Measurements from ENCODE around the gene VPS39.
"Not testable (repeated sequence)": the region's sequence is repeated elsewhere in the genome, so short reads cannot be mapped to it uniquely, and the experiment has no call there.

VPS39 gene, protein sequence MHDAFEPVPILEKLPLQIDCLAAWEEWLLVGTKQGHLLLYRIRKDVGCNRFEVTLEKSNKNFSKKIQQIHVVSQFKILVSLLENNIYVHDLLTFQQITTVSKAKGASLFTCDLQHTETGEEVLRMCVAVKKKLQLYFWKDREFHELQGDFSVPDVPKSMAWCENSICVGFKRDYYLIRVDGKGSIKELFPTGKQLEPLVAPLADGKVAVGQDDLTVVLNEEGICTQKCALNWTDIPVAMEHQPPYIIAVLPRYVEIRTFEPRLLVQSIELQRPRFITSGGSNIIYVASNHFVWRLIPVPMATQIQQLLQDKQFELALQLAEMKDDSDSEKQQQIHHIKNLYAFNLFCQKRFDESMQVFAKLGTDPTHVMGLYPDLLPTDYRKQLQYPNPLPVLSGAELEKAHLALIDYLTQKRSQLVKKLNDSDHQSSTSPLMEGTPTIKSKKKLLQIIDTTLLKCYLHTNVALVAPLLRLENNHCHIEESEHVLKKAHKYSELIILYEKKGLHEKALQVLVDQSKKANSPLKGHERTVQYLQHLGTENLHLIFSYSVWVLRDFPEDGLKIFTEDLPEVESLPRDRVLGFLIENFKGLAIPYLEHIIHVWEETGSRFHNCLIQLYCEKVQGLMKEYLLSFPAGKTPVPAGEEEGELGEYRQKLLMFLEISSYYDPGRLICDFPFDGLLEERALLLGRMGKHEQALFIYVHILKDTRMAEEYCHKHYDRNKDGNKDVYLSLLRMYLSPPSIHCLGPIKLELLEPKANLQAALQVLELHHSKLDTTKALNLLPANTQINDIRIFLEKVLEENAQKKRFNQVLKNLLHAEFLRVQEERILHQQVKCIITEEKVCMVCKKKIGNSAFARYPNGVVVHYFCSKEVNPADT

DNA sequence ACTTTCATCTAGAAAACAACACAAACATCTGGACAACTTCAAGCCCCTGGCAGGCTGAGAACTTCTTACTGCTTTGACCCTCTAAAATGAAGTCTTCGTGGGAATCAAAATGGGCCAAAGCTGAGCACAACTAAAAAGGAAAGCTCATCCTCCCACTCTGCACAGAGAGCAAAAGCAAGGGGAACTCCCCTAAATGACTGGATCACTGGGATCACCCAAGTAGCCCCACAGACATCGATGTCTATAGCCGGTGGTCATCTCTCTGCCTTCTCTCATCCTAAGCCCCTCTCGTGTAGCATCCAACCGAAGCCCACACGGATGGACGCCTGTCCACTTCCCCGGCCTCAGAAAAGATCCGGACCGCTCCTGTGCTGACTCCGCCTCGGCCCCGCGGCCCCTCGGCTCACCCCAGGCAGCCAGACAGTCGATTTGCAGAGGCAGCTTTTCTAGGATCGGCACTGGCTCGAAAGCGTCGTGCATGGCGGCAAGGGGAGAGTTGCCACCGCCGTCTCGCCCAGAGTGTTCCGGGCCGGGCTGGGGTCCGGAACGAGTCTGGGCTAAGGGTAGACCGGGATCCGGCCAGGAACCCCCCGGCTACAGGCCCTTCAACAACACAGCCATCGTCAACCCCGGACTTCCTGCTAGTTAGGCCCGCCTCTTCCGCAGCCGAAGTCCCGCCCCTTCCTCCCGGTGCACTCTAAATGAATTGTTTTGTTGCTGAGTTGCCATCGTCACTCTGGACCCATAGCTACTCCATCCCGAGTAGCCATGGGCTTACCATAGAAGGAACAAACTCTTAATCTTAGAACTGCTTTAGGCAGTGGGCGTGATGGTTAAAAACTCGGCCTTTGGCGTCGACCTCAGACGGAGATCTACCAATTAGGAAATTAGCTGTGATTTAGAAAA, at the start of gene VPS39:
Gene VPS39, minus strand, starts transcription at position 631 of the 906 bp plus-strand sequence. Its CDS starts 151 bp downstream, at position 480.
- peak; percentile 71 for DNase-seq

DNA sequence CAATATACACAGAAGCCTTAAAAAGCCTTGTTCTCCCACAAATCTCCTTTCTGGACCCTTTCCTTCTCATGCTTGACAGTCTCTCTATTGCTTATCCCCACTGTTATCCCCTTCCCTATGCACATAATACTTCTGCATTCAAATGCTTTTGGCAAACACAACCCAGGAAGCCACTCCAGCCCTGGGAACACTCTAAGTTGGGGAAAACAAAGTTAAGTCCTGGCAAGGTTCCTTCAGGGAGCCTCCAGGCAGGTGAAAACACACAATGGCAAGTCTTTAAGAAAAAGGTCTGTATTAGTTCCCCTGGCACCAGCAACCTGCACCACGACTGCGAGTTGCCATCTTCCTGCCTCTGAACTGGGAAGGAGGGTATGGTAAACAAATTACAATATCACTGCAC, 45.2 kb upstream of the VPS39 start:
- no peak for DNase-seq

DNA sequence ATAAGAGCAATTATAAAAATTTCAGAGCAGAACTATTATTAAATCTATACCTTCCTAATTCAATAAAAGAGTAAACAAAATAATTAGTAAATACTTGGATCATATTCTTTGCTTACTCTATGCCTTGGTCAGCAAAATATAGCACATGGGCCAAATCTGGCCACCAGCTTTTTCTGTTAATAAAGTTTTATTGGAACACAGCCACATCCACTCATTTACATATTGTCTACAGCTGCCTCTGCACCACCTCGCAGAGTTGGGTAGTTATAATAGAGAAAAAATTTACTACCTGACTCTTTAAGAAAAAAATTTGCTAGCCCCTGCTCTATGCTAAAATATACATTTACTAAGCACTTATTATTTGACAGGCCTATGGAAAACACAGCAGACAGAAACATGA, 32.7 kb upstream of the VPS39 start:
- DNase-seq = no peak

DNA sequence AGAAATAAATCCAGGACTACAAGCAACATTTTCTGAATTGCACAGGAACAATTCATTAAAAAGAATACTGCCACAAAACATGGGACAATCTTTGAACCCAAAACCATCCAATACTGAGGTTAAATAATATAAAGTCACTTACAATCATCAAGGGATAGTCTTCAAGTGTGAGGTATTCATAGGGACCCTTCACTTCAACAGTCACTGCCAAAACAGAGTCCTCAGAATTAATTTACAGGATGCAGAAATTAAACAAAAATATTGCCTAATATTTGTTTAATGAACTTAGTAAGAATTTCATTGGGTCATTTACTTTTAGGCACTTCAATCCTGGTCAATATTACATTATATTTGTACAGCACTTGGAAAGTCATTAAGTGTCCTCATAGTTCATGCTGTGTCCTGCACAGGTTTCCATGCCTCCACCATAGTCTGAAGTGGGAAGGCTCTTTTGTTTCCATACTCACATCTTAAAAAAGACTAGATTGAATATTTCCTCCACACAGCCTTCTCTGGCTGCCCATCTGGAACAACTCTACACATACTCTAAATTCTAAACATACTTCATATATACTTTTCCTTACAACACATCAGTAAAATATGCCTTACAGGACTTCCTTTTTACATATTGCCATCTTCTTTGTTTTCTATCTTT, 31.6 kb upstream of the VPS39 start:
- DNase-seq = no peak

DNA sequence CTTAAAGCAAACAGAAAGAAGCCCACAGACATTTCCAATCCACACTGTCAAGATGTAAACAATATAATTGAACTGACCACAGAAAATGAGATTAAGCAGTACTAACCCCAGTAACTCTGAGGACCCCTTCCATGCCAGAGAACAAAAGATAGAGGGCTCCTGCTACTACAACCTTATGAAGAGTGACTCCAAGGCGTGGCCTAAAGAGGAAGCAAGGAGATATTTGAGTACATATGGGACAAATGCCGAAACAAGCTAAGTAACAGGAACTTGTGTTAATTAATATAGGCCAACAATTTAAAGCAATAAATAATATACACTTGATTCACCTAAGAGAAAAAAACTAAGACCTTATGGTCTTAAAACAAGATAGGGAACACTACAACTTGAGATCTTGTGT, 25.0 kb upstream of the VPS39 start:
- no peak for DNase-seq

DNA sequence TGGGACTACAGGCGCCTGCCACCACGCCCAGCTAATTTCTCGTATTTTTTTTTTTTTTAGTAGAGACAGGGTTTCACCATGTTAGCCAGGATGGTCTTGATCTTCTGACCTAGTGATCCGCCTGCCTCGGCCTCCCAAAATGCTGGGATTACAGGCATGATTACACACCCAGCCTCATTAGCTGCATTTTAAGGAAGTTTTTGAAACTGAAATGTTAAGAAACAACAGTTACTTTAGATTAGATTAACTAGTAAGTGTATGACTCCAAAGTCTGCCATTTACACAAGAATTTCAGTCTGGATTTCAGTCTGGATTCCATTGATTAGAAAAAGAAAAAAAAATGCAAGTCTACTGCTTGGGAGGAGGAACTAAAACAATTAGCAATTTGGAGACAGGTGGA, 24.5 kb upstream of the VPS39 start:
- no peak for DNase-seq

DNA sequence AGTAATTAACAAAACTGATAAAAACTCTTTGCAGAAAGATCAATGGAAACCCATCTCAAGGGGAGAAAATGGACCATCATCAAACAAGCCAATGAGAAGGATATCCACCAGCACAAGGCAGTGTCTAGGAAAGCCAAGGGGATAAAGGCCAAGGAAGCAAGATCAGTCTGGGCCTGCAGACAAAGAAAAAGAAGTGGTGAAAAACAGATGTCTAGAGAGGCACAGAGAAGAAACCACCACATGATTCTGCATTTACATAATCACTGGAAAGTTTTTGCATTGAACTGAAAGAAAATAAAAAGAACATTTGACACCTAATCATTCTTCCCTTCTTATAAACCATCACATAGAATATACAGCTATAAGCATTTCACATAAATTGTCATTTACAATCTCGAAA, 23.0 kb upstream of the VPS39 start:
- no peak for DNase-seq

DNA sequence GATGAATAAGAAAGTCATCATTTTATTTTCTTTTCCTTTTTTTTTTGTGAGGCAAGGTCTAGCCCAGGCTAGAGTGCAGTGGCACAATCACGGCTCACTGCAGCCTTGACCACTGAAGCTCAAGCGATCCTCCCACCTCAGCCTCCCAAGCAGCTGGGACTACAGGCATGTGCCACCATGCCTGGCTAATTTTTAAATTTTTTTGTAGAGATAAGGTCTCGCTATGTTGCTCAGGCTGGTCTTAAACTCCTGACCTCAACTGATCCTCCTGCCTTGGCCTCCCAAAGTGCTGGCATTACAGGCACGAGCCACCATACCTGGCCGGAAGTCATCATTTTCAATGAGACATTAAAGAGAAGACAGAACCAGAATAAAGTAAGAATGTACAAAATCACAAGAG, 20.9 kb upstream of the VPS39 start:
- not testable (repeated sequence) for DNase-seq

DNA sequence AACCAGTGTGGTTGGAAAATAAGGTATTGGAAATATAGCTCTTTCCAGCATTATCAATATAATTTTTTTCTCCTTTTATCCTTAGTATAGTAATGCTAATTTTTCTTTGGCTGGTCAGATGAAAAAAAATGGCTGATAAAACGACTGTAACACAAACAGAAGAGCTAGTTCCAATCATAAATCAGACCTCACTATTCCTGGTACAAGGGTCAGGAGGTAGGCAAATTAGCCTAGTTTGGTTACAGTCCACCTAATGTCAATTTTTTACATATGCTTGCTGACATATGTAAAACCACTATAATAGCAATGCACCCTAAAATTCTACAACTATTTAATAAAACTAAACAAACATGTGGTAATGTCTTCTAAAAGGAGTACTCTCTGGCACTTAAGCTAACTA, 19.9 kb upstream of the VPS39 start:
- DNase-seq = no peak

DNA sequence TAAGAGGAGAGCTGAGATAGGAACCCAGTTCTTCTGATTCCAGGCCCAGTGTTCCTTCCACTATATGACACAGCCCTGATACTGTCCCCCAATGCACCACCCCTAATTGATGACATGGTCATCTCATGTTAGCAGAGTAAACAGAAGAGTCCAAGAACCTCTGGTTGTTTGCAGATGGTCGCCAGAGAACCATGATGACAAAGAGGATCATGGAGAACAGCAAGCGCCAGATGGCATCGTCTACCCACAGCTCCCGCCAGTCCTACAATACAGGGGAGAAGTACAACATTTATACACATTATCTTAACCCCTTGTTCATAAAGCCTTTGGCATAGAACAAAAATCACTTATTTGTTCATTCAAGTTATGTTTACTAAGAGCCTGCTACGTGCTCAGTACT, 18.5 kb upstream of the VPS39 start:
- DNase-seq = no peak

DNA sequence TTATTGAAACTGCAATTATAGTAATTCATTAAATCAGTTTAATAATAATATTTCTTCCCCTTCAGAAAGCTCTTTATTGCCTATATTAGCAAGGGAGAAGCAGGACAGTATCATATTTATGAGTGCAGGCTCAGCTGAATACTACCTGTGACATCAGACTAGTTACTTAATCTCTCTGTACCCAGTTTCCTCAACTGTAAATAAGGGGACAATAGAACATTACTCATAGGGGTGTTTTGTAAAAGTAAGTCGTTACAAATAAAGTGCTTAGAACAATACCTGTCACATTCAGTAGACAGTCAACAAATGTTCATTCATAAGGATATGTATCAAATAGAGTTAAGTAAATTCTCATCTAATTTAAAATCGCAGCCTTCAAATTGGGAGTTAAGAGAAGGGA, 12.1 kb upstream of the VPS39 start:
- DNase-seq = no peak

DNA sequence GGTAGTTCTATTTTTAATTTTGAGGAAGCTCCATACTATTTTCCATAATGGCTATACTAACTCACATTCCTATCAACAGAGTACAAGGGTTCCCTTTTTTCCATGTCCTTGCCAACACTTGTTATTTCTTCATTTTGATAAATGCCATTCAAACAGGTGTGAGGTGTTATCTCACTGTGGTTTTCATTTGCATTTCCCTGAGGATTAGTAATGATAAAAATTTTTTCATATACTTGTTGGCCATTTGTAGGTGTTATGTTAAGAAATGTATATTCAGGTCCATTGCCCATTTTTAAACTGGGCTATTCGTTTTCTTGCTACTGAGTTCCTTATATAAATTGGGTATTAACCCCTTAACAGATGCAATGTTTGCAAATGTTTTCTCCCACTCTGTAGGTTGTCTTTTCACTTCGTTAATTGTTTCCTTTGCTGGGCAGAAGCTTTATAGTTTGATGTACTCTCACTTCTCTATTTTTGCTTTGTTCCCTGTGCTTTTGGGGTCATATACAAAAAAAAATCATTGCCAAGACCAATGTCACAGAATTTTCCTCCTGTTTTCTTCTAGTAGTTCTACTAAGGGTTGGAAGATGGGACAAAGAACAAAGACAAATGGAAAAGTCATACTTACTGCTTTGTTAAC, 11.0 kb upstream of the VPS39 start:
- DNase-seq = no peak

DNA sequence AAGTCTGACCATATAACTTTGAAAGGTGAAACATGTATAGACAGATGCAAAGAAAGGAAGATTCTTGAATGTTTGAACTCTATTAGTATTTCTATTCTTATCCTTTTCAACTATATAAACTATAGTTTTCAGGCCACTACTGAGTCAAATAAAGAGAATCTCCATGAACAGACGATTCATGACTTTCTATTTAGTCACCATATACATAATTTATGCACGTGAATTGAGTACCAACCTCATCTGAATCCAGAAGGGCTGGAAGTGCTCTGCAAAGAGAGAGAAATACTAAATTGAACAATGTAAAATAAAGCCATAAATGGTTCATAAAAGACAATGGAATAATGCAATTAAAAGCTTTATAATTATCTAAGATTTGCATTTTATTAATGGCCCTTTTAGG, 9.5 kb upstream of the VPS39 start:
- DNase-seq = no peak

DNA sequence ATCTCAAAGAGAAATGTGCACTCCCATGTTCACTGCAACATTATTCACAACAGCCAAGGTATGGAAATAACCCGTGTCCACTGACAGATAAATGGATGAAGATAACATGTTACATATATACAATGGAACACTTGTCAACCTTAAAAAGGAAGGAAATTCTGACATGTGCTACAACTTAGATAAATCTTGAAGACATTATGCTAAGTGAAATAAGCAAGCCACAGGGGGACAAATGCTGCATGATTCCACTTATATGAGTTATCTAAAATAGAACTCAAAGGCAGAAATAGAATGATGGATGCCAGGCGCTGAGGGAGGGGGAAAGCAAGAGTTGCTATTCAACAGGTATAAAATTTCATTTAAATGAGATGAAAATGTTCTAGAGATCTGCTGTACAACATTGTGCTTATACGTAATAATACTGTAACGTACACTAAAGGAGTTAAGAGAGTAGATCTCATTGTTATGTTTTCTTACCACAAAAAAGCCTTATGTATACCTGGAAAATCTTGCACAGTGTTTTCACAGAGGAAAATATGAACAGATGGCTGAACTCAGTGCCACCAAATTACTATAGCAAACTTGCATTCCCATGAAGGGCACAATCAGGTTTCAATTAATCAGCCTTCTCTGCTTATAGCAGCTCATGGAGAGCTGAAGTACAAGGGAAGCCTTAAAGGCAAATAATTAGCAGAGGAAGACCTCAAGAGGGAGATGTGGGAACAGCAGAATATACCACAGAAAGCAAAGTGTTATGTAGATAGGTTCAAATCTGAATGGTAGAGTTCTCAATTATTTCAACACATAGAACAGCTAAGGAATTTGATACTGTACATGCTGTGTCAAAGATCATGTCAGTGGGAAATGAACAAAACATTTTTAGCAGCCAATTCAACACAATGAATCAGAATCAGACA, 8.1 kb upstream of the VPS39 start:
- no peak for DNase-seq

DNA sequence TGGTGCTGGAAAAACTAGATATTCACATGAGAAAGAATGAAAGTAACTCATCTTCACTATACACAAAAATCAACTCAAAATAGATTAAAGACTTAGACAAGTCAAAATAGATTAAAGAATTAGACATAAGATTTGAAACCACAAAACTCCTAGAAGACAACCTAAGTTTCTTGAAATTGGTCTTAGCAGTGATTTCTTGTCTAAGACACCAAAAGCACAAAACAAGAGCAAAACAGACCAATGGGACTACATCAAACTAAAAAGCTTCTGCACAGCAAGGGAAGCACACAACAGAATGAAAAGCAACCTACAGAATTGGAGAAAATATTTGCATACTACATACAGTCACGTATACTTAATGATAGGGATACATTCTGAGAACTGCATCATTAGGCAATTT, 6.5 kb upstream of the VPS39 start:
- DNase-seq = no peak

DNA sequence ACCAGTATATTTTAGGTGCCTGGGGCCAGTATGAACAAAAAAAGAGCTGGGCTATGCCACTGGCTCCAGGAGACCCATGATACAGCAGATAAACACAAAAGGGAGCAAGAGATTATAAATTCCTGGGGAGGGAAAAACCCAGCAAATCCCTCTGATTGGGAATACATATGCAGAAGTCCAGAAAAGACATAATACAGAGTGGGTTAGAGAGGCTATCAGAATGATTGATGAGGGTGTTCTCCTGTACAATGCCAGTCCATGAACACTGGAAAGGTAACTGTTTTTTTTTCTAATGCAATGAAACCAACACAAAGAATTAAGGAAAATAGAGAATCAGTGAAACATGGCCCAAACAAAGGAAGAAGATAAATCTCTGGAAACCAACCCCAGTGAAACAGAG, 5.4 kb upstream of the VPS39 start:
- no peak for DNase-seq

DNA sequence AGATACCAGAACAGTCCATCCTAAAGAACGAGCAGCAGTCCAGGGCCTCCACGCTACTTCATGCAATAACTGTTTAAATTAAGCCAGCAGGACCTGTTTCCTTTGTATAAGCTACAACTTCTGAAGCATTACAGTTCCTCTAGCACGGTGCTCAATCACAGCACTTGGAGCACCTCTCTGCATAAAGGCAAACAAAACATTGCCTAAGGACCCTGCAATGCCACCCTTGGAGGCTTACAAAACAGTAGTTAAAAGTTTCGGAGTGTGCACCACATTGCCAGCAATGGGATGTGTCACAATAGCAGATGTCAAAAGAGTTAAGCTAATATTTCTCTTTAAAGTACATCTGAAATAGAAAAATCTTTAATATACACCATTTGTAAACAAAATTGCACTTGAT, 2.6 kb upstream of the VPS39 start:
- no peak for DNase-seq

DNA sequence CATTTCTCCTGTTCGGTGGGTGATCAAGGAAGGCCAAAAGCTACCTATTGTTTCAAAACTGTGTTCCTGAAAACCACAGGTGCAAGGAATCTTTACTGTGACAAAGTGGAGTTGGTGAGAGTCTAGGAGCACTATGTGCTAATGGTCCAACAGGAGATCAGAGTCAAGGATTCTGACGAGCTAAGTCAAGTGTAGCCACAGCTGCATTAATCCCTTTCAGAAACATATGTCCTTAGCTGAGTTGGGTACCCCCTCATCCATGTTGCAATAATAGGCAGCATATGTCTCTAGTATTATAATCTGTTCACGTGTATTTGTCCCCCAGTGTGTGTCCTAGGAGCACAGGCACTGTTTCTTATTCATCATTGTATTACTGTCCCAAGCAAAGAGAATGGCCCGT, 1.7 kb downstream of the VPS39 start:
- no peak for DNase-seq

DNA sequence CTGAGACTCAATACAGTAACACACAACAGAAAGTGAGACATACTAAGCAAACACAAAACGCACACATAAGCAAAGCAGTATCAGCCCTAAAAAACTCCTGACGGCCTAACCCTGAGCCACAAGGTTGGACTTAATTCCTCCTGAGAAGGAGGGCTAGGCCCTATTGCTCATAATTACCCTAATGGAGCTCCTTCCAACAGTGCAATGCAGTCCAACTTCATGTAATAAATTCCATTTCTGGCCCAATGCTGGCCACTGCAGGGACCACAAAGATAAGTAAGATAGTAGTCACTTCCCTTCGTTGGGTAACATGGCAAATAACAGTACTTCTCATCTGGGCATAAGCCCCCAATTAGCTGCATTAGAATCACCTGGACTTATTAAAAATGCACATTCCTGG, 4.2 kb downstream of the VPS39 start:
- DNase-seq = no peak

DNA sequence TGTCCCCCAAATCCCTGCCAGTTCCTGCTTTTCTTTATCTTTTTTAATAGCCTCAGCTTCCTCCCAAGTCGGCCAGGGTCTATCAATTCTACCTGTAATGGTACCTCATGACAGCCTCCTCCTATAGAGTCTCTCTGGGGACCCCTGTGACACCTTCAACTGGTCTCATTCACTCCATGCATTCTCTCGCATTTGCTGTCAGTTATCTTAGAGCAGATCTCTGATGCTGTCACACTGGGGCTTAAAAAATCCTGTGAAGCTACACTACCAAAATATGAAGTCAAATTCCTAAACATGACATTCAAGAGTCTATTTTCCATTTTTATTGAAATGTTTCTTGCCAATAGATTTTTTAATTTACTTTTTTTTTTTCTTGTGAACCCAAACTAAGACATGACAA, 5.5 kb downstream of the VPS39 start:
- DNase-seq = no peak

DNA sequence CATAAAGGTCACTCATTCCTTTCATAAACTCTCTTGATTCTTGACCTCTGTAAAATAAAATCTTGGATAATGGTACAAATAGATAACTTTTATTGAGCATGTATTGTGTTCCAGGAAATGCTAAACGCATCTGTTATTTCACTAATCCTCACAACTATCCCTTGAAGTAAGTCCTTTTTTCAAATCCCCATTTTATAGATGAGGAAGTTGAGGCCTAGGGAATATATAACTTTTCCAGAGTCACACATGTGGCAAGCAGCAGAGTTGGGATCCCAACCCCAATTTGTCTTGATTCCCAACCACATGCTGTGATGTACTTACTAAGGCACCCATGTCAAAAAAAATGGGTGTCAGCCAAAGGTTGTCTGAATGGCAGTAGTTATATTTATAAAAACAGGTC, 6.3 kb downstream of the VPS39 start:
- DNase-seq = no peak

Measured in NCI-H146 (cell line).